Endothelial cell of umbilical vein (primary cell): Measurements from ENCODE around the gene ZNF92. TPM values are rescaled to one million over a fixed set of nuclear protein-coding genes. Genes with fewer than 3 reads are reported as not detected.
"Not testable (repeated sequence)": the region's sequence is repeated elsewhere in the genome, so short reads cannot be mapped to it uniquely, and the experiment has no call there.

Experiments
- BruUV-seq: library from RNA; stranded (reverse); fragments of 400-500 nt; replicated peaks from 2 replicates; lab custom pipeline; 2021; lab: Mats Ljungman, UMichigan
- CTCF ChIA-PET: fragments of 300-600, 350-600 bp; sonication (Branson Sonifier 250); formaldehyde crosslinking; loops from one replicate; lab custom pipeline; 2021; ENCODE audit warnings: antibody characterized with exemption, inconsistent platforms; lab: Charles Lee
- POLR2A ChIA-PET: fragments of 300-600, 350-600 bp; sonication (Branson Sonifier 250); formaldehyde crosslinking; loops from one replicate; lab custom pipeline; 2021; ENCODE audit warnings: antibody characterized with exemption, inconsistent platforms; lab: Charles Lee
- DNase-seq: peaks from one replicate; pipeline ENCODE4 v3.0.0-alpha.2; 2011; ENCODE audit warnings: low read depth, low spot score
- FAIRE-seq: peaks from 2 replicates; lab custom pipeline; 2011; peaks lifted over from hg19 to GRCh38; lab: Jason Lieb, UNC
- H2AFZ ChIP-seq: 2 replicates; pipeline ENCODE4 v1.6.0; 2012; ENCODE audit warnings: low read depth, low read length, control low read depth, inconsistent platforms
- H3K27ac ChIP-seq: 2 replicates; pipeline ENCODE4 v1.5.1; 2011; ENCODE audit warnings: low read depth, mild to moderate bottlenecking, control low read depth, low read length, moderate library complexity; ENCODE audit not compliant: insufficient read depth
- H3K27me3 ChIP-seq, 2 experiments: 2 replicates each; pipeline versions ENCODE4 v1.6.0 to v1.6.1; 2011; ENCODE audit warnings: low read length in 2 of 2, mixed read lengths in 1 of 2; ENCODE audit not compliant: control insufficient read depth in 2 of 2, insufficient read depth in 2 of 2
- H3K36me3 ChIP-seq, 2 experiments: 2 replicates in 1 of 2; 3 replicates in 1 of 2; pipeline ENCODE4 v1.5.1; 2011; ENCODE audit warnings: low read length in 2 of 2, mild to moderate bottlenecking in 1 of 2, moderate library complexity in 1 of 2; ENCODE audit not compliant: control insufficient read depth in 2 of 2, insufficient read depth in 2 of 2; ENCODE audit errors: extremely low read depth in 1 of 2
- H3K4me1 ChIP-seq: 3 replicates; pipeline ENCODE4 v1.5.1; 2011; ENCODE audit warnings: mild to moderate bottlenecking, low read length; ENCODE audit not compliant: control insufficient read depth, insufficient read depth; ENCODE audit errors: extremely low read depth
- H3K4me2 ChIP-seq: 2 replicates; pipeline ENCODE4 v1.6.1; 2011; ENCODE audit warnings: low read length, control low read depth, mixed read lengths; ENCODE audit not compliant: insufficient read depth
- H3K4me3 ChIP-seq, 3 experiments: fragments of 200-600 bp in 1 of 3; sonication (generic), shearing (Covaris generic) in 1 of 3; replicated peaks in 1 of 3; 2 replicates each; pipeline ENCODE4 v1.5.1; 2011 to 2016; ENCODE audit warnings: control low read depth in 3 of 3, low read length in 3 of 3, mild to moderate bottlenecking in 2 of 3, inconsistent platforms in 1 of 3, low read depth in 1 of 3, moderate library complexity in 1 of 3; ENCODE audit not compliant: insufficient read depth in 1 of 3
- H3K79me2 ChIP-seq: 2 replicates; pipeline ENCODE4 v1.6.0; 2012; ENCODE audit warnings: low read length, inconsistent platforms; ENCODE audit not compliant: control insufficient read depth, insufficient read depth
- H3K9ac ChIP-seq: replicated peaks from 2 replicates; pipeline ENCODE3; 2011; ENCODE audit warnings: low read length, control low read depth; ENCODE audit not compliant: insufficient read depth; ENCODE audit errors: extremely low read depth
- H3K9me1 ChIP-seq: replicated peaks from 3 replicates; pipeline ENCODE4 v1.6.0; 2011; ENCODE audit warnings: mild to moderate bottlenecking, low read length; ENCODE audit not compliant: control insufficient read depth, insufficient read depth; ENCODE audit errors: extremely low read depth
- H3K9me3 ChIP-seq: replicated peaks from 2 replicates; pipeline ENCODE4 v1.5.1; 2012; ENCODE audit warnings: low read length, inconsistent platforms; ENCODE audit not compliant: control insufficient read depth, insufficient read depth
- H4K20me1 ChIP-seq: replicated peaks from 2 replicates; pipeline ENCODE3; 2011; ENCODE audit warnings: mild to moderate bottlenecking, low read length; ENCODE audit not compliant: control insufficient read depth, insufficient read depth; ENCODE audit errors: extremely low read depth
- EZH2 ChIP-seq: IDR thresholded peaks from 2 replicates; pipeline ENCODE4 v1.6.1; 2012; ENCODE audit warnings: borderline replicate concordance, low read depth, mild to moderate bottlenecking, moderate library complexity, low read length, inconsistent platforms; ENCODE audit not compliant: severe bottlenecking
- FOS ChIP-seq: IDR thresholded peaks from 2 replicates; pipeline ENCODE4 v1.6.1; 2011; ENCODE audit warnings: mild to moderate bottlenecking, low read length, moderate library complexity, borderline replicate concordance; ENCODE audit not compliant: insufficient read depth
- GATA2 ChIP-seq: IDR thresholded peaks from 2 replicates; pipeline ENCODE4 v1.7.0; 2011; ENCODE audit warnings: low read depth, mild to moderate bottlenecking, moderate library complexity, mixed read lengths, low read length; ENCODE audit not compliant: insufficient read length, insufficient read depth
- JUN ChIP-seq: IDR thresholded peaks from 2 replicates; pipeline ENCODE4 v1.6.1; 2011; ENCODE audit warnings: borderline replicate concordance, low read depth; ENCODE audit not compliant: insufficient read length, insufficient read depth
- MYC ChIP-seq: IDR thresholded peaks from one replicate; pipeline ENCODE4 v1.6.1; 2011; ENCODE audit warnings: mild to moderate bottlenecking, low read depth, low read length
- POLR2A ChIP-seq: IDR thresholded peaks from 2 replicates; pipeline ENCODE4 v1.6.1; 2012; ENCODE audit warnings: low read depth, mild to moderate bottlenecking, control low read depth, low read length
- POLR2AphosphoS5 ChIP-seq: IDR thresholded peaks from 2 replicates; pipeline ENCODE4 v1.6.1; 2012; ENCODE audit warnings: low read depth, mild to moderate bottlenecking, control low read depth, low read length, moderate library complexity; ENCODE audit not compliant: insufficient read depth
- dilution Hi-C: fragments of 300-500 bp; cut with MboI; formaldehyde crosslinking; loops from one replicate; pipeline ENCODE4 v1.15.0; 2019; ENCODE audit warnings: low sequenced_read_pairs; ENCODE audit not compliant: extremely low pct_ligation_motif_present
- intact Hi-C: fragments of 100-400 bp; cut with micrococcal nuclease; formaldehyde crosslinking; loops from one replicate; pipeline ENCODE4 v1.10.0; 2022
- polyA plus RNA-seq, 4 experiments: library from polyadenylated mRNA; depleted of rRNA in 3 of 4; stranded (reverse) in 3 of 4; unstranded in 1 of 4; fragments of >200 nt; gene quantifications; 2 replicates each; pipeline versions ENCODE4 v1.2.1 to v1.2.3, GENCODE V29; 2011 to 2012; ENCODE audit warnings: missing spikeins in 1 of 4
- total RNA-seq: library from RNA; stranded (reverse); gene quantifications from 2 replicates; pipeline ENCODE4 v1.2.3, GENCODE V29; 2021
- TF ChIP-seq, protein P1 (sequence below), 2 donors: IDR thresholded peaks; 1 replicate in 1 of 2; 2 replicates in 1 of 2; pipeline ENCODE4 v1.5.1; 2011; ENCODE audit warnings: low read length in 2 of 2, mild to moderate bottlenecking in 2 of 2, moderate library complexity in 2 of 2, control low read depth in 1 of 2, inconsistent platforms in 1 of 2, low read depth in 1 of 2; ENCODE audit not compliant: insufficient read depth in 1 of 2; ENCODE audit errors: extremely low read depth in 1 of 2
- TF ChIP-seq, protein P2 (sequence below): IDR thresholded peaks from 2 replicates; pipeline ENCODE4 v1.6.1; 2011; ENCODE audit not compliant: insufficient read depth, insufficient read length

The ZNF92 gene
- total and polyA plus RNA-seq, 2 donors (not counting 3 experiments of a cell fraction or from before 2014, with no cell fraction given) = 0.90 to 8.9 TPM

DNA sequence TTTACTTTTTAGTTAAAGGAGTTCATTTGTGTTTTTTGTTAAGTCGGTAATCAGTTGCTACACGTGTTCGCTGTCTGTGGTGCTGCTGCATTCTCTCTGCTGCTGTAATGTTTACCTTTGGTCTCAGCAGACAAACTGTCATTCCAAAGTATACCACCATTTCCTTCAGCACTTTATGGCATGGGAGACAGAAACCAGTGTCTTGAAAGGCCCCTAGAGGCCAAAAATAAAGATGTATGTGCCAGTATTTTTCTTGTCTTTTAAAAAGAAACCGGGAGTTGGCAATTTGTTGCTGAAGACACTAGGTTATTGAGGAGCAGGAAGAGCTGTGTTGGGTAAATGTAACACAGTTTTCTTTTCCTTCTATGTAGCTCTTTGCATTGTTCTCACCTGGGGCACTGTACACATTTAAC is 24.1 kb downstream of the ZNF92 start:
- Histone ChIP-seq H2AFZ (no peak overlapping the region), H3K4me3 (no peak overlapping the region), H3K79me2 (peaks cover 33% of the 10 kb centered on the region), H3K9ac (no peak overlapping the region), H4K20me1 (peaks cover 6% of the 10 kb centered on the region), H3K27ac (no peak overlapping the region), H3K27me3 (no peaks in the 10 kb centered on the region), H3K4me2 (no peak overlapping the region), H3K9me3 (no peaks in the 10 kb centered on the region), H3K4me1 (no peaks in the 10 kb centered on the region), H3K9me1 (no peaks in the 10 kb centered on the region), H3K36me3 (peaks cover 0 to 2% of the 10 kb centered on the region in 2 experiments)
- ChIA-PET CTCF (interaction anchor here (0.5 to 0.6 kb wide), 3 partner anchors 12 to 668 kb away, joined by 3 read pairs; no protein-coding TSS in a partner anchor), POLR2A (no interaction called here)
- dilution Hi-C loops (no loop called here), intact Hi-C loops (no loop called here)
- TF ChIP-seq EZH2 = no peak
- TF ChIP-seq, protein P1, sequence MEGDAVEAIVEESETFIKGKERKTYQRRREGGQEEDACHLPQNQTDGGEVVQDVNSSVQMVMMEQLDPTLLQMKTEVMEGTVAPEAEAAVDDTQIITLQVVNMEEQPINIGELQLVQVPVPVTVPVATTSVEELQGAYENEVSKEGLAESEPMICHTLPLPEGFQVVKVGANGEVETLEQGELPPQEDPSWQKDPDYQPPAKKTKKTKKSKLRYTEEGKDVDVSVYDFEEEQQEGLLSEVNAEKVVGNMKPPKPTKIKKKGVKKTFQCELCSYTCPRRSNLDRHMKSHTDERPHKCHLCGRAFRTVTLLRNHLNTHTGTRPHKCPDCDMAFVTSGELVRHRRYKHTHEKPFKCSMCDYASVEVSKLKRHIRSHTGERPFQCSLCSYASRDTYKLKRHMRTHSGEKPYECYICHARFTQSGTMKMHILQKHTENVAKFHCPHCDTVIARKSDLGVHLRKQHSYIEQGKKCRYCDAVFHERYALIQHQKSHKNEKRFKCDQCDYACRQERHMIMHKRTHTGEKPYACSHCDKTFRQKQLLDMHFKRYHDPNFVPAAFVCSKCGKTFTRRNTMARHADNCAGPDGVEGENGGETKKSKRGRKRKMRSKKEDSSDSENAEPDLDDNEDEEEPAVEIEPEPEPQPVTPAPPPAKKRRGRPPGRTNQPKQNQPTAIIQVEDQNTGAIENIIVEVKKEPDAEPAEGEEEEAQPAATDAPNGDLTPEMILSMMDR (IDR thresholded peaks at IDR 0.05; ENCODE audit: extremely low read depth in 1 of 2, insufficient read depth in 1 of 2, low read depth in 1 of 2, low read length in 2 of 2) = no peak
- no peak for TF ChIP-seq MYC
- no peak for TF ChIP-seq GATA2
- no peak for TF ChIP-seq JUN
- no peak for TF ChIP-seq POLR2AphosphoS5
- no peak for TF ChIP-seq FOS
- TF ChIP-seq POLR2A = no peak
- TF ChIP-seq, protein P2, sequence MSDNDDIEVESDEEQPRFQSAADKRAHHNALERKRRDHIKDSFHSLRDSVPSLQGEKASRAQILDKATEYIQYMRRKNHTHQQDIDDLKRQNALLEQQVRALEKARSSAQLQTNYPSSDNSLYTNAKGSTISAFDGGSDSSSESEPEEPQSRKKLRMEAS = no peak
- BruUV-seq = no TSS peak
- no peak for DNase-seq
- FAIRE-seq = no peak

DNA sequence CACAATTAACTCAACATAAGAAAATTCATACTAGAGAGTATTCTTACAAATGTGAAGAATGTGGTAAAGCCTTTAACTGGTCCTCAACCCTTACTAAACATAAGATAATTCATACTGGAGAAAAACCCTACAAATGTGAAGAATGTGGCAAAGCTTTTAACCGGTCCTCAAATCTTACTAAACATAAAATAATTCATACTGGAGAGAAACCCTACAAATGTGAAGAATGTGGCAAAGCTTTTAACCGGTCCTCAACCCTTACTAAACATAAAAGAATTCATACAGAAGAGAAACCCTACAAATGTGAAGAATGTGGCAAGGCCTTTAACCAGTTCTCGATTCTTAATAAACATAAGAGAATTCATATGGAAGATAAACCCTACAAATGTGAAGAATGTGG is 25.0 kb downstream of the ZNF92 start:
- H3K9me3 ChIP-seq, H3K9me1 ChIP-seq, POLR2A ChIA-PET, FAIRE-seq, H4K20me1 ChIP-seq, H3K27me3 ChIP-seq, H3K9ac ChIP-seq, CTCF ChIA-PET, intact Hi-C loops, DNase-seq, H3K4me3 ChIP-seq, H2AFZ ChIP-seq, H3K4me2 ChIP-seq, H3K27ac ChIP-seq, H3K4me1 ChIP-seq, dilution Hi-C loops, H3K36me3 ChIP-seq: not testable (repeated sequence)
- peaks cover 27% of the 10 kb centered on the region for H3K79me2 ChIP-seq
- TSS peak; percentile 10 for BruUV-seq

DNA sequence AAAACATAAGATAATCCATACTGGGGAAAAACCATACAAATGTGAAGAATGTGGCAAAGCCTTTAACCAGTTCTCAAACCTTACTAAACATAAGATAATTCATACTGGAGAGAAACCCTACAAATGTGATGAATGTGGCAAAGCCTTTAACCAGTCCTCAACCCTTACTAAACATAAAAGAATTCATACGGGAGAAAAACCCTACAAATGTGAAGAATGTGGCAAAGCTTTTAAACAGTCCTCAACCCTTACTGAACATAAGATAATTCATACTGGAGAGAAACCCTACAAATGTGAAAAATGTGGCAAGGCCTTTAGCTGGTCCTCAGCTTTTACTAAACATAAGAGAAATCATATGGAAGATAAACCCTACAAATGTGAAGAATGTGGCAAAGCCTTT is 25.4 kb downstream of the ZNF92 start:
- peaks cover 24% of the 10 kb centered on the region for H3K79me2 ChIP-seq
- H4K20me1 ChIP-seq, DNase-seq, H3K27me3 ChIP-seq, H3K4me2 ChIP-seq, H2AFZ ChIP-seq, H3K9ac ChIP-seq, intact Hi-C loops, H3K4me3 ChIP-seq, H3K36me3 ChIP-seq, dilution Hi-C loops, FAIRE-seq, POLR2A ChIA-PET, H3K9me1 ChIP-seq, H3K4me1 ChIP-seq, CTCF ChIA-PET, H3K9me3 ChIP-seq, H3K27ac ChIP-seq, BruUV-seq: not testable (repeated sequence)
